HG03469 (cell line): Measurements from ENCODE around the gene HNRNPK.
"Not testable (repeated sequence)": the region's sequence is repeated elsewhere in the genome, so short reads cannot be mapped to it uniquely, and the experiment has no call there.

Experiments
- ATAC-seq: cut with Tn5 transposase; IDR thresholded peaks from one replicate; pipeline ENCODE4 v1.9.1; 2021; ENCODE audit warnings: mild to moderate bottlenecking, moderate library complexity, moderate number of reproducible peaks; ENCODE audit not compliant: unreplicated experiment

HNRNPK gene

DNA sequence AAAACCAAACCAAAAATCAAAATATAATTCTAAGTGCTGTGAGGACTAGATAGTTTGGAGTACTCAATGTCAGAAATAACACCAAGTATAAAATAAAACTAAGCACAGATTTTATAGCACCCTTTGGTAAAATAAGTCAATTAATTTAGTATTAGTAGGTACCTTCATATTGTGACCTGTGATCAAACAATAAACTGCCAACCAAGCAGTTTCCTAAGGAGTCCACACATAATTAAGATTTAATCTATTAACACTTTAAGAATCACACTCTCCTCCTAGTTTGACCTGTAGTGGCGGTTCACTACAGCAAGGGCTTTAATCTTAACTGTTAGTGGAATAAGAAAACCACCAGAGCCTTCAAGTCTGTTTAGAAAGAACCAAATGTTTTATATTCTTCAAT is 2.8 kb downstream of the HNRNPK start:
- ATAC-seq, result no peak

DNA sequence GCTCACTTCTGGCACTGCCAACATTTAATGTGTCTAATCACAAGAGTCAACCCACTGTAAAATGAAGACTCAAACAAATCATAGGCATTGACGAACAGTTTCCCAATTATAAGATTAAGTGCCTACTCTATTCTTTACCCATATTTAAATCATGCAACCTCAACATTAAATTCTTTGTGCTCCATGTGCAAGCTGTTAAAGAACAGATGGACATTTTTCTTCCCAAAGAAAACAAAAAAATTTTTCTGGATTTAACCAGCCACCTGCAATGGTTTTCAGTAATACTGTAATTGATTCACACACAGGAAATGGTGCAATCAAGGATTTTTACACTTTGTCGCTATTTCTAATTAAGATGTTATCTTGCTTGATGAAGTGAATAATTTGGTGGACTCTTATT is 3.6 kb downstream of the HNRNPK start:
- no peak for ATAC-seq

DNA sequence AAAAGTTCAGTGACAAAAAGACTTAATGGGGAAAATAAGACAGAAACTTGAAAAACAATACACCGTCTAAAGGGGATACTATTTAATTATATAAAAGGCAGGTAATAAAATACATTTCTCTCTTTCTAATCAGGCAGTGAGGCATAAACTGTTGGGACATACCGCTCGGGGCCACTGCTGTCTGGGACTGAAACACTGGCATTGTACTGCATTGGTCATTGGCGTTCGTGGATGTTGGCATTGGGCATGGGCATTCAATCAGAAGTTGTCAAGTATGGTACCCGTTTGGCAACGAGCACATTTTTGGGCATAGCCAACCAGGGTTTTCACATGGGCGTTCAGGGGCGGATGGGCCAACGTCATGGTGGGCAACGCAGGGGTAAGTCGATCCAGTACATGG is 4.7 kb downstream of the HNRNPK start:
- no peak for ATAC-seq

DNA sequence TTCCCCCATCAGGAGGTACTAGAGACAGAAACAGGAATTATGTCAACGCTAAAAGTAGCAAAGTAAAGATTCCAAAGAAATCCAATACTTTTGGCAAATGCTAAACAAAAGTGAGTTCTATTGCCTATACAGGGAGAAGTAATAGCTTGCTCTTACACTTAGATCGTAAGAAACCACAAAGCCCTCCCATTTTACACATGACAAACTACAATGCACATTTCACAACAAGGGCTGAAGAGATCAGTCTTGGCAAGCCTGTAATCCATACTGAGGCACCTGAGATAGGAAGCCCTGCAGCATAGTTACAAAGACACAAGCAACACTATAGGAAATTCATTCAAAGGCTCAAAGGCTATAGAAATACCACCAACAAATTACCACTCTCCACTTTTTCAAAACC is 7.7 kb downstream of the HNRNPK start:
- ATAC-seq, result no peak

DNA sequence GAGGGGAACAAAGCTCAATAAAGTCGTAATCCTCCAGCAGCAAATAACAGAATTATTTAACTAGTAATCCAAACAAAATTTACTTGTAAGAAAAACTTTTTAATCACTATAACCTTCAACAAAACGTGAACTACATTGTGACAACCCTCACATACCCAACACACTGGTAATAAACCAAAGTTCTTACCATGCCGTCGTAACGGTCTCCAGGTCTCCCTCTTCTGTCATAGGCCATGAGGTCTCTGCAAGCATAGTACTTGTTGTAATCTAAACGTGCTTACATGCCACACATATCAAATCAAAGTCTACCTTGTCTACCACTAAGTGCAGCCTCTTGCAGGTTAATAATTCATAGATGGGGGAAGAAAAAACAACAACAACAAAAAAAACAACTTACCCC is 8.5 kb downstream of the HNRNPK start:
- no peak for ATAC-seq

DNA sequence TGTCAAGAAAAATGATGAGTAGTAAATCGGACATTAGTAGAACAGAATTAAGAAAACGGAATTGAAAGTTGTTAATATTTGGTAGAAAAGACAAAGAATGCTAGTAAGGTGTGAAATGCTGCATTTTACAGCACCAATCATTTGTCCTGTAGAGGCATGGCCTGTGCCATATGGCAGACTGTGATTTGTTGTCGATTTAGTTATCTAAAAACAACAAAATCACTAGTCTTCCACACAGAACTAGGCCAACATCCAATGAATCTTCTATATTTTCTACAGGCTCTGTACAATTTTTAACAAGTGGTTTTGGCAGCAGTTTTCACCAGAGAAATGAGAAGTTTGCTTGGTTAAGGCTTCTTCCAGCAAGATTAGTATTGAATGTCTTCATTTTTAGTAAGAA is 10.4 kb downstream of the HNRNPK start:
- ATAC-seq, result no peak

DNA sequence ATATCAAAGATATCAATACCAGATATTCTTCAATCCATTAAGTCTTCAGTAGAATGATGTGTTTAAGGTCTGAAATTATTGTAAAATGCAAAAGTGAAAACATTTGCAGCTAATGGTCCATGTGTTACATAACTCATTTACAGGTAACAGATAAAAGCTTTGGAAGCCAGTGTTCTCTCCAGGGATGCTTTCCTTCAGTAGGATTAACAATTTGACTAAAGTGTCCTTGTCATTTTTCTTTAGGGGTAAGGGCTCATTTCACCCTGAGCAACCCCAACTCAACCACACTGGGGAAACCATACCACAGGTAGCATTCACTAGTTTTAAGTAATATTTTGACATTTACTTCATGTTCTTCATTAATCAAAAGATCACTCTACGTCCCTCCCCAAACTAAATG is 12.9 kb downstream of the HNRNPK start:
- ATAC-seq, result no peak

DNA sequence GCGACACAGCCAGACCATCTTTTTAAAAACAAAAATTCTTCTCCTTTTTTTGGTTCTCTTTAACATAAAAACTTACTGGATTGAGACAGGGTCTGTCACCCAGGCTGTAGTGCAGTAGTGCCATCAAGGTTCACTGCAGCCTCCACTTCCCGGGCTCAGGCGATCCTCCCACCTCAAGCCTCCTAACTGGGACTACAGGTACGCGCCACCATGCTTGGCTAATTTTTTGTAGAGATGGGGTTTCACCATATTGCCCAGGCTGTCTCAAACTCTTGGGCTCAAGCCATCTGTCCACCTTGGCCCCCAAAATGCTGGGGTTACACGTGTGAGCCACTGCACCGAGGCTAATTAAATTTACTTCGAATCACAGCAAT is 13.8 kb downstream of the HNRNPK start:
- no peak for ATAC-seq

DNA sequence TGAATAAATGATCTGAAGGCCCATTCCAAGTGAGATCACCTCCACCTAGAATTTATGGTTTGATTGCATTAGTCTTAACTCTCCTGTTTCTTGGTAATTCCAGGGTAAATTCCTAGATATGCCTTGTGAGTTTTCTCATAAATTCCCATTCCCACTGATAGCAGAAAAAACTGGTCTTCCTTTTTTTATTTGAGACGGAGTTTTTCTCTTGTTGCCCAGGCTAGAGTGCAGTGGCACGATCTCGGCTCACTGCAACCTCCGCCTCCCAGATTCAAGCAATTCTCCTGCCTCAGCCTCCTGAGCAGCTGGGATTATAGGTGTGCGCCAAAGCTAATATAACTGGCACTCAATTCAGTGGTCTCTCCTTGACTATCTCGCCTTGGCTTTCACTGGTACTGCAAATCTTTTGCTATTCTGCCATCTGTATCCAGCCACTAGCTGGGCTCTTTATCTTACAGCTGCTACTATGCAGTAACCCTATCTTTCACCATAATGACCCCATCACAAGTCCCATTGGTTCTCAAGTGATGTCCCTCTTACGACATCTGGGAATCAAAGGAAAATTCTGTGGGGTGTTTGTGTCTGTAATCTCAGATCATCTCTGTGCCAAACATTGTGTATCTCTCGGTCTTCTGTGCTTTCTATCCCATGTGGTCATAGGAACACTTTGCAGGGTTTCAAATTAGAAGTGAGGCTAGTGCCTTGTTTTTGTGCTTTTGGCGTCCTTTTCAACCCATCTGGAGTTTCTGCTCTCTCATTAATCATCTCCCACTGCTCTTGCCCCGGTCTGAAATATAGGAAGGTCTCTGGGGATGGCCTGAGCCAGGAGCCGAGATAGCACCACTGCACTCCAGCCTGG is 14.4 kb downstream of the HNRNPK start:
- ATAC-seq, result no peak

DNA sequence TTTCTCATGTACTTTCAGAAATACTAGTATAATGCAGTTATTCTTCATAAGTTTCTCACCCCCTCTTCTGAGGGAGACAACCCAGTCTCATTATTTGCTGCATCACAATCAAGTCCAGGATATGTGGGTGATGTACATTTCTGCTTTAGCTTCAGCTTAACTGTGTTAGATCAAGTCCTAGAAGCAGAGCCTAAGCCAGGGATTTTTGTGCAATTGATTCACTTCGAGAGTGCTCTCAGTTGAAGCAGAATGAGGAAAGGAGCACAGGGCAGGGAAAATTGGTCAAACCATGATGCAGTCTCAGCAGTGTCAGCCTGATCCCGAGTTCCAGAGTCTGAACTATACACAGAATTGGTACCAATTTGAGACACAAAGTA is 15.1 kb downstream of the HNRNPK start:
- no peak for ATAC-seq

DNA sequence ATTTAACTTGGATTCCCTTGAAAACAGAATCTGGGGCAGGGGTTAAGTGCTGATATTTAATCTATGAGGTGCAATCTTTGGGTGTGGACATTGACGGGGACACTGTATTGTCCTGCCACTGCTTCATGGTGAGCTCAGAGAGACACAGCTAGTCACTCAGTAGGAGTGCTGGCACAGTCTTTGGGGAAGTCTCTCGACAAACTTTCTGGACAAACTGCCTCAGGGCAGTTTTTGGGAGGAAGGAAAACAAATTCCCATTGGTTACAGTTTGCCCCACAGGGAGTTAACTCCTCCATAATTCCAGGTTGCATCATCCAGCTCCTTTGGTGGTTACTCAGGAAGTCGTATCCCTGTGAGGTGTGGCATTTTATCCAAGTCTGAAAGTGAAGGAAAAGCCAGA is 17.9 kb downstream of the HNRNPK start:
- ATAC-seq, result no peak

DNA sequence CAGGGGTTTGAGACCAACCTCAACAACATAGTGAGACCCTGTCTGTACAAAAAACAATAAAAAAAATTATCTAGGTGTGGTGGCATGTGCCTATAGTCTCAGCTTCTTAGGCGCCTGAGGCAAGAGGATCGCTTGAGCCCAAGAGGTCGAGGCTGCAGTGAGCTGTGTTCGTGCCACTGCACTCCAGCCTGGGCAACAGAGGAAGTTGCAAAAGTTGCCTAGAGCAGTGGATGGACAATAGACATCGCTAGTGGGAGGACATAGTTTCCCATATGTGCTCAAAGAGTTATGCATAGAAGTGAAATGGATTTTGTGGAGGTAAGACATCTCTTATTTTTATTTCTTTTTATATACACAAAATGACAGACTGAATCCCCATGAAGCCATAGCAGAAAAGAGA is 19.0 kb downstream of the HNRNPK start:
- ATAC-seq, result no peak

DNA sequence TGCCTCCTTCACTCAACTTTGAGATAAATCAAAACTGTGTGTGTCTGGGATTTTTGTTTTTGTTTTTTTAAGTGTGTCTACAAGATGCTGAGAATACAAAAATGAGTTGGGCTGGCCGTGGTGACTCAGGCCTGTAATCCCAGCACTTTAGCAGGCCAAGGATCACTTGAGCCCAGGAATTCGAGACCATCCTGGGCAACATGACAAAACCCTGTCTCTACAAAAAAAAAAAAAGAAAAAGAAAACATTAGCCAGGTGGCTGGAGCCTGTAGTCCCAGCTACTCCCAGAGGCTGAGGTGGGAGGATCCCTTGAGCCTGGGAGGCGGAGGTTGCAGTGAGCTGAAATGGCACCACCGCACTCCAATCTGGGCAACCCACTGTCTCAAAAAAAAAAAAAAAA is 21.0 kb downstream of the HNRNPK start:
- ATAC-seq, result no peak

DNA sequence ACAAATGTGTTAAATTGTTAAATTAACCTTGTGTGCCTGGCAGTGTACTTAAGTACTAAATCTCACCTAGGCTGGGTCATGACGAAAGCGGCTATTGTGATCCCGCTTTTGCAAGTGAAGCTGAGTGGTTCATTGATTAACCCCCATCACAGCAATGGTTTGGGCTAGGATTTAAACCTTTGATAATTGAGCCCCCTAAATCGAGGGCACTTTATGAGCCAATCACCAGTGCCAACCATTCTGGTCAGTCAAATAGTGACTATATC is 22.8 kb downstream of the HNRNPK start:
- ATAC-seq, result no peak

DNA sequence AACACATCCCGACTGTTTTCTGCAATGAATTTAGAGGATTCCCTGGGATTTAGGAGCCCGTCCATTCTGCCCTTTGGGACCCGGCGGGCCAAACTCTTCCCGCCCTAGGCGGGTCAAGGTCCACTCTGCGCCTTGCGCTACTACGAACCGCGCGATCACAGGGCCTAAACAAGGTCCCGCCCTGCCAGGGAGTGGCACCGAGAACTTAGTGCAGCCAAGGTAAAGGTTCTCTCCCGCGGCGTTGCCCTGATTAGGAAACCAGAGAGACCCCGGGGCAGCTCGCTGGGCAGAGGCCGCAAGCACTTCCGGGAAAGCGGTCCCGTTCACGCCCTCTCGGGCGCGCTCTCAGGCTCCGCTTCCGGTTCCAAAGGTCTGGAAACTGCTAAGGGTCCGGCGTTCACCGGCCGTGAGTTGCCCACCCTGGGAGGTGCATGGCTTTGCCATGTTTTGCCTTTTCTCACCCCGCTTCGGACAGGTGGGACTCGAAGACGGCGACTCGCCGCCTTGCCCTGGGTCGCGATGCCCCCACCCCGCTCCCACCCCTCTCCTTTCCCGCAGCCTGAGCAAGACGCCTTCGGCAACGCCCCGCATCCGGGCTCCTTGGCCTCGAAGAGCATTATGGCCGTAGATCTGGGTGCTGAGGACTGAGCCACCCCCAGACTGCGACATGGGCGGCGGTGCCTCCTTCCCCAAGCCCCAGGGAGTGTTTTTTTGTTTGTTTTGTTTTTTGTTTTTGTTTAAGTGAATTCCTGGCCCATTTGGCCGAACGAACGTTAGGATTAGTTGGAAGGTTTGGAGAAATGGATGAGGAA is 23.4 kb downstream of the HNRNPK start:
- ATAC-seq, result peak; percentile 63

DNA sequence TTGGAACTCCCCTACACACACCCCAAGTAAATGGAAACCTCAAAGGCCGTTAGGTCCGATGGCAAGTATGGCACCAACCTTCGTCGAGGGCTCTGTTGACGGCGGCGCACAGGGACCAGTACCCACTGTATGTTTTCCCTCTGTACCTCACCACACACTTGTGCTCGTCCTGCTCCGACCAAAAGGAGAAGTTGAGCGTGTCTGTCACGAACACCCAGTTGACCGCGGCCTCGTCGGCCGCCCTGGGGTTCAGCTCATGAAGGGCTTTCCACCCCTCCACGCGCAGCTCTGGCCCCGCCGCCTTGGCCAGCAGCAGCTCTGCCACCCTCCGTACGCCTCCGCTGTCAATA is 24.0 kb downstream of the HNRNPK start:
- ATAC-seq, result peak; percentile 41

DNA sequence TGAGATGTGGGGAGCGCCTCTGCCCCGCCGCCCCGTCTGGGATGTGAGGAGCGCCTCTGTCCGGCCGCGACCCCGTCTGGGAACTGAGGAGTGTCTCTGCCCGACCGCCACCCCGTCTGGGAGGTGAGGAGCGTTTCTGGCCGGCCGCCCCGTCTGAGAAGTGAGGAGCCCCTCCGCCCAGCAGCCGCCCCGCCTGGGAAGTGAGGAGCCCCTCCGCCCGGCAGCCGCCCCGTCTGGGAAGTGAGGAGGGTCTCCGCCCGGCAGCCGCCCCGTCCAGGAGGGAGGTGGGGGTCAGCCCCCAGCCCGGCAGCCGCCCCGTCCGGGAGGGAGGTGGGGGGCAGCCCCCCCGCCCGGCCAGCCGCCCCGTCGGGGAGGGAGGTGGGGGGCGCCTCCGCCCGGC is 31.9 kb downstream of the HNRNPK start:
- ATAC-seq, result not testable (repeated sequence)

DNA sequence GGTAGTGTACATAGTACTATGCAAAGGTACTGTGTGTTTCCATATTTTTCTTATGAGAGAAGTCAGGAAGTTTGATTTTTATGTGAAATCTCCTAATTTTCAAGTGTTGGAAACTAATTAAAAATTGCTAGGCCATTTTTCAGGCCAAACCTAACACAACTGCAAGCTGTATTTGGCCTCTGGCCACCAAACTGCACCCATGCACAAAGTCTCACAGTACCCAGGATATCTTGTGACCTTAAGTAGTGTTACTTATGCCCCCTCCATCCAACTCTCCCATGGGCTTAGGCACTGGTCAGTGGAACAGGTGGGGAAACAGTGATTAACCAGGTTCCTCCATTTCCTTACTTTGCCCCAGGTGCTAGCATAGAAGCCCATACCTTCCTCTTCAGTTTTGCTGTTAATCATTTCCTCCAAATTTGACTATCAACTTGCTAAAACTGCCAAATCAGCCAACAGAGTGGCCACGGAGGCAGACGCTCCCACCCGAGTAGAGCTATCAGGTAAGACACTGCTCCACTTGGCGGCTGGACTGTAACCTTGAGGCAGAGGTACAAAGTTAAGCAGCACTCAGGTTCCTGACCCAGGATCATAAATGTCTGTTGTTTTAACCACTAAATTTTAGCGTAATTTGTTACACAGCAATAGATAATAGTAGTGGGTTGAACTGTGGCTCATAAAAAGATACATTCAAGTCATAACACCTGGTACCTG is 39.3 kb downstream of the HNRNPK start:
- ATAC-seq, result no peak

DNA sequence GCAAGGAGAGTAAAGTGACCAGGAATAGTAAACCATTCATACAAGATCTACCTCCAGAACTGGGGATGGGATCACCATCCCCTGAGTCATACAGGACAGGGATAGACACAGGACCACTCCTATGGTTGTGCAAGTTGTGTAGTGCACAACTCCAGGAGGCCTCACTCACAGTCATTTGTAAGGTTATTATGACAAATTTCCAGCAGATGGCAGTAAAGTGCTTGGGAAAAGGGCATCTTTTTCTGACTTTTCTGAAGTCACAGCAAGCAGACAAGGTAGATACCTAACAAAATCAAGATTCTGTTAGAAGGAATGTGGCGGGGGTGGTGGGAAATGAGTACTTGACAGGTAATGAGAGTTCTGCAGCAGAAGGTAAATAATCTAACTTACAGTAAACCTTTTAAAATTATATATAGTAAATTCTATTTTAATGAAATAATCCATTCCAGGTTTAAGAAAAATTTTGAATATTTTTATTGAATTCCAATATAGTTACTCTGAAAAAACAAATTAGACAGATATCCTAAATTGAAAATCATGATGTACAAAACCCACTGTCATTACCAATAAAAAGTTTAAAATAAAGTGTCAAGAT is 42.1 kb downstream of the HNRNPK start:
- peak; percentile 40 for ATAC-seq

DNA sequence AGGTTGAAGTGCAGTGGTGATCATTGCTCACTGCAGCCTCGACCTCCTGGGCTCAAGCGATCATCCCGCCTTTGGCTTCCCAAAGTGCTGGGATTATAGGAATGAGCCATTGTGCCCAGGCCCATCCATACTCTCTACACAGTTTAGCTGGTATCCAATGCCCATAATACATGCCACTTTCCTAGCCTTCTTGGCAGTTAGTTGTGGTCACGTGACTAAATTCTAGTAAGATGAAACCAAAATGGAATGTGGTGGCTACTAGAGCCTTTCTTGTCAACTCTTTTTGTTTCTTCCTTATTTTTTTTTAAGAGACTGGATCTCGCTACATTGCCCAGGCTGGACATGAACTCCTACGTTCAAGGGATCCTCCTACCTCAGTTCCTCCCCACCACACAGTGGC is 43.5 kb downstream of the HNRNPK start:
- ATAC-seq, result no peak

DNA sequence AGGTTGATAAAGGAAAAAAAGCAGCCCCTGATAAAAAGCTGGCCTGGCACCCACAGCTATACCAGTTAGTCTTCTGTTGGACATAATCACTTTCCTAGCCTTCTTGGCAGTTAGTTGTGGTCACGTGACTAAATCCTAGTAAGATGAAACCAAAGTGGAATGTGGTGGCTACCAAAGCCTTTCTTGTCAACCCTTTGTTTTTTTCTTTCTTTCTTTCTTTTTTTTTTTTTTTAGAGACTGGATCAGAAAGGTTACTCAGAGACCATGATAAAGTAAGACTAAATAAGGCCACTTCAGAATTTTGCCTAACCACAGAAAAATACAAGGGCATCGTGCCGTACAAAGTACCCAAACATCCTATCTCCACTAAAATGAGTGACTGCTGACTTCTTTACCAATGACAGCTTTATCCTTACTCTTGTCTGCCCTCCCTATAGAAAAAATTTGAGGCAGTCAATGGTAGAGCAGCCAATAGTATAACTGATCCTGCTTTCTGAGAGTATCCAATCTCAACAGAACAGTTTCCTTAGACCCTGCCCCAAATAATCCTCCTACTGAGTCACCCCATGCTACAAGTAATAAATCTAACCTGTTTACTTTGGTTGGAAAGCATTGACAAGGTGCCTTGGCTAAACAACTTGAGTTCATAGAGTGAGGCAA is 44.6 kb downstream of the HNRNPK start:
- no peak for ATAC-seq
